RPMI8226 (cell line): ENCODE measurements around the gene MYO1C.

Experiments used
- DNase-seq: peaks from one replicate; pipeline ENCODE4 v3.0.0-alpha.2; 2015

MYO1C gene

DNA sequence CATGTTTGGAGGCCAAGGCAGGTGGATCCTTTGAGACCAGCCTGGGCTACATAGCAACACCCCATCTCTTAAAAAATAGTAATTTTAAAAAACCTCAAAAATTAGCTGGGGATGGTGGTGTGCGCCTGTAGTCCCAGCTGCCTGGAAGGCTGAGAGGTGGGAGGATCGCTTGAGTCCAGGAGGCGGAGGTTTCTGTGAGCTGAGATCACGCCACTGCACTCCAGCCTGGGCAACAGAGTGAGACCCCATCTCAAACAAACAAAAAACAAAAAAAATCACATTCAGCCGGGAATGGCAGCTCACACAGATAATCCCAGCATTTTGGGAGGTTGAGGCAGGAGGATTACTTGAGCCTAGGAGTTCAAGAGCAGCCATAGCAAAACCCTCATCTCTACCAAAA is 76.1 kb downstream of the MYO1C start:
- no peak for DNase-seq

DNA sequence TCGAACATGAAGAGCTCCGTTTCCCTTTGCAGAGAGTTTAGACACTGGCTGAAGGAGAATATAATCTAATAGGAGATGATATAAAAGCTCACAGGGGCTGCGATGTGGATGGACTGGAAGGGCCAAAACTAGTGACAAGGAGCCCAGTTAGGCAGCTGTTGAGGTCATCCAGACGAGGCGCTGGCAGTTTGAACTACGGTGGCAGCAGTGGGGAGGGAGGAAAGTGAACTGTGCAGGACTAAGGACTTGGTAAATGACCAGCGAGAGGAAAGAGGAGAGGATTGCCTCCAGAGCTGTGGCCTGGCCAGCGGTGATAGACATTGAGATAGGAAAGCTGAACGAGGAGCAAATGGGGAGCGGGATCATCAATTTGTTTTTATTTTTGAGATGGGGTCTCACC is 77.9 kb downstream of the MYO1C start:
- DNase-seq, result no peak
